A549 (cell line): Measurements from ENCODE around the gene TTC21A. TPM values are rescaled to one million over a fixed set of nuclear protein-coding genes. Genes with fewer than 3 reads are reported as not detected.

Experiments
- ATAC-seq, 2 experiments: fragments of 200-7000 bp in 1 of 2; fragments of >200 bp in 1 of 2; cut with Nextera tagmentation in 1 of 2; cut with Tn5 transposase in 1 of 2; 3 replicates each; pipeline versions ENCODE4 v1.8.0 to v1.9.1; 2018 to 2020; ENCODE audit warnings: mild to moderate bottlenecking in 1 of 2, moderate library complexity in 1 of 2
- CTCF ChIA-PET: fragments of 300-600 bp; sonication (Branson Sonifier 250); formaldehyde crosslinking; extraction: SDS; loops from one replicate; lab custom pipeline; 2021; ENCODE audit warnings: antibody characterized with exemption, inconsistent platforms; lab: Yijun Ruan, JAX
- POLR2A ChIA-PET: fragments of 350-600 bp; formaldehyde crosslinking; extraction: SDS; loops from one replicate; lab custom pipeline; 2021; ENCODE audit warnings: antibody characterized with exemption, inconsistent platforms; lab: Yijun Ruan, JAX
- DNase-seq, 2 experiments: peaks; one replicate each; pipeline versions ENCODE4 v3.0.0 to v3.0.0-alpha.2; 2011 to 2016; ENCODE audit warnings: low read depth in 1 of 2, low spot score in 1 of 2
- FAIRE-seq: peaks from 2 replicates; lab custom pipeline; 2011; peaks lifted over from hg19 to GRCh38; lab: Jason Lieb, UNC
- H3K27ac ChIP-seq, 2 experiments: fragments of >200 bp; sonication (Bioruptor Twin); formaldehyde crosslinking; 3 replicates each; pipeline ENCODE4 v1.5.1; 2016 to 2017
- H3K4me1 ChIP-seq: fragments of >200 bp; sonication (Bioruptor Twin); formaldehyde crosslinking; 3 replicates; pipeline ENCODE4 v1.6.1; 2016
- H3K4me2 ChIP-seq: fragments of >200 bp; sonication (Bioruptor Twin); formaldehyde crosslinking; 3 replicates; pipeline ENCODE4 v1.6.1; 2016
- H3K4me3 ChIP-seq: fragments of >200 bp; sonication (Bioruptor Twin); formaldehyde crosslinking; 3 replicates; pipeline ENCODE4 v1.5.1; 2016
- H3K9me3 ChIP-seq: fragments of >200 bp; sonication (Bioruptor Twin); formaldehyde crosslinking; 3 replicates; pipeline ENCODE4 v1.6.1; 2016
- CBX2 ChIP-seq: fragments of 200-600 bp; sonication (generic); IDR thresholded peaks from 2 replicates; pipeline ENCODE4 v1.6.1; 2016; ENCODE audit warnings: low read depth, mild to moderate bottlenecking, borderline replicate concordance
- EHMT2 ChIP-seq: fragments of 200-600 bp; sonication (generic); IDR thresholded peaks from 2 replicates; pipeline ENCODE4 v1.6.1; 2016; ENCODE audit warnings: antibody characterized with exemption, low read depth, mild to moderate bottlenecking, moderate library complexity
- FOXS1 ChIP-seq: fragments of 250-450 bp; sonication (Bioruptor Pico); IDR thresholded peaks from 2 replicates; pipeline ENCODE4 v1.5.0; 2020; ENCODE audit warnings: mild to moderate bottlenecking, moderate library complexity
- HEYL ChIP-seq: fragments of 250-450 bp; sonication (Bioruptor Pico); IDR thresholded peaks from 2 replicates; pipeline ENCODE4 v1.8.0; 2021; ENCODE audit warnings: mild to moderate bottlenecking, moderate library complexity
- JUNB ChIP-seq: fragments of >200 bp; sonication (Bioruptor Twin); formaldehyde crosslinking; IDR thresholded peaks from 2 replicates; pipeline ENCODE4 v1.6.1; 2016
- KDM5A ChIP-seq: fragments of 200-600 bp; sonication (generic); IDR thresholded peaks from 2 replicates; pipeline ENCODE4 v1.6.1; 2016; ENCODE audit warnings: antibody characterized with exemption, mild to moderate bottlenecking
- MAFK ChIP-seq: fragments of 450-650 bp; IDR thresholded peaks from 2 replicates; pipeline ENCODE4 v1.6.1; 2014; ENCODE audit not compliant: partially characterized antibody
- POLR2AphosphoS2 ChIP-seq: conservative IDR thresholded peaks from 2 replicates; pipeline ENCODE4 v1.6.1; 2012; ENCODE audit warnings: low read length, improper control_type of control experiment, inconsistent platforms
- SREBF2 ChIP-seq: fragments of 450-650 bp; IDR thresholded peaks from 2 replicates; pipeline ENCODE4 v1.6.1; 2014; ENCODE audit warnings: mild to moderate bottlenecking, moderate library complexity
- ZFP36 ChIP-seq: fragments of 450-650 bp; IDR thresholded peaks from 2 replicates; pipeline ENCODE4 v1.6.1; 2014; ENCODE audit warnings: borderline replicate concordance; ENCODE audit not compliant: partially characterized antibody
- WGBS: methylation state at CpG from one replicate; pipeline ENCODE4 v1.1.6; 2017; ENCODE audit errors: missing lambda C conversion rate; 5-methylcytosine and 5-hydroxymethylcytosine counted together
- polyA plus RNA-seq, 4 experiments: library from polyadenylated mRNA; depleted of rRNA in 3 of 4; stranded (reverse); fragments of >200 nt; fragmentation: RNase III in 1 of 4; extraction: RNeasy Plus Mini Kit Qiagen cat#74134 plus additional on column Dnase treatment in 1 of 4; gene quantifications; 2 replicates in 3 of 4; 3 replicates in 1 of 4; pipeline ENCODE4 v1.2.3, GENCODE V29; 2011 to 2017
- TF ChIP-seq, protein P1 (sequence below): fragments of >200 bp; sonication (Bioruptor Twin); formaldehyde crosslinking; IDR thresholded peaks from 3 replicates; pipeline ENCODE4 v1.6.1; 2016
- TF ChIP-seq, protein P2 (sequence below): IDR thresholded peaks from 2 replicates; pipeline ENCODE4 v1.6.1; 2012
- TF ChIP-seq, protein P3 (sequence below): IDR thresholded peaks from 2 replicates; pipeline ENCODE4 v1.6.1; 2012
- TF ChIP-seq, protein P4 (sequence below): fragments of 250-450 bp; sonication (Bioruptor Pico); IDR thresholded peaks from 2 replicates; pipeline ENCODE4 v1.5.0; 2021; ENCODE audit warnings: mild to moderate bottlenecking, moderate library complexity, borderline replicate concordance
- TF ChIP-seq, protein P5 (sequence below): fragments of 200-600 bp; sonication (generic); IDR thresholded peaks from 2 replicates; pipeline ENCODE4 v1.6.1; 2016; ENCODE audit warnings: antibody characterized with exemption, mild to moderate bottlenecking, moderate library complexity

TTC21A gene
- polyA plus RNA-seq, 2 of the 4 experiments (the other 2 are of a cell fraction): 1.1 to 1.4 TPM

DNA sequence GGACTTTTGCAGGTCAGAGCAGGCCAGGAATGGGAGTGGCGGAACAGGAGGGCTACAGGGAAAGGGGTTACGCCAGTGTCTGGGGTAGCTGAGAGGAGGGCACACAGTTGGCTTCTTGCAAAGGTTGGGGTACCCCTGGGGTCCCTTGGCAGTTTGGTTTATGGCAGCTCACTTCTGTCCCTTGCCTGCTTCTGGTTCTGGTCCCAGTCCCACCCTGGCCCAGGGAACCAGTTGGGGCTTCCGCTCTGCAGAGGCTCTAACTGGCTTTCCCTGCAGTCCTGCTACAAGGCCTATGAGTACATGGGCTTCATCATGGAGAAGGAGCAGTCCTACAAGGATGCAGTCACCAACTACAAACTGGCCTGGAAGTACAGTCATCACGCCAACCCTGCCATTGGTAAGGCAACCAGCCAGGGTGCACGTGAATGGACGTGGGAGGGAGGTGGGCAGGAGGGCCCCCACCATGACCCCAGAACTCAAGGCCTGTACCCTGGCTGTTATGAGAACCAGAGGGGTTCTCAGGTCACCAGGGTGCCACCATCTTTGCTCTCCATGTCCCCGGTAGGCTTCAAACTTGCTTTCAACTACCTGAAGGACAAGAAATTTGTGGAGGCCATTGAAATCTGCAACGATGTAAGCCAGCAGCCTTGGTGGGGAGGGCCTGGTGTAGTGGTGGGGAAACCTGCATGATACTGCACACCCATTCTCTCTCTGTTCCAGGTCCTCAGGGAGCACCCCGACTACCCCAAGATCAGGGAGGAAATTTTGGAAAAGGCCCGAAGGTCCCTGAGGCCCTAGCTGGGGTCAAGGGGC, 30.7 kb downstream of the TTC21A start:
- 93% methylated on average over 9 of the region's 10 CpGs for WGBS
- no peak overlapping the region for H3K4me2 ChIP-seq
- peaks cover 27% of the 10 kb centered on the region for H3K4me1 ChIP-seq
- no peak for DNase-seq
- peak; percentile 1 to 2; a peak in 2 of 6 replicates for ATAC-seq
- no peak for FAIRE-seq
- no peaks in the 10 kb centered on the region for H3K9me3 ChIP-seq
- no peak overlapping the region for H3K27ac ChIP-seq
- TF ChIP-seq POLR2AphosphoS2: peak; percentile 48; the same call in 1 of the 2 replicates
- TF ChIP-seq MAFK: no peak
- no peak for TF ChIP-seq FOXS1 (CRISPR knock-in tag)
- POLR2A ChIA-PET: no interaction called here
- CTCF ChIA-PET: interaction anchor here (1.0 to 2.1 kb wide), 5 partner anchors 11 to 154 kb away, joined by 3 to 9 read pairs (median 5); partner anchors contain the start of gene XIRP1
- no peak overlapping the region for H3K4me3 ChIP-seq

DNA sequence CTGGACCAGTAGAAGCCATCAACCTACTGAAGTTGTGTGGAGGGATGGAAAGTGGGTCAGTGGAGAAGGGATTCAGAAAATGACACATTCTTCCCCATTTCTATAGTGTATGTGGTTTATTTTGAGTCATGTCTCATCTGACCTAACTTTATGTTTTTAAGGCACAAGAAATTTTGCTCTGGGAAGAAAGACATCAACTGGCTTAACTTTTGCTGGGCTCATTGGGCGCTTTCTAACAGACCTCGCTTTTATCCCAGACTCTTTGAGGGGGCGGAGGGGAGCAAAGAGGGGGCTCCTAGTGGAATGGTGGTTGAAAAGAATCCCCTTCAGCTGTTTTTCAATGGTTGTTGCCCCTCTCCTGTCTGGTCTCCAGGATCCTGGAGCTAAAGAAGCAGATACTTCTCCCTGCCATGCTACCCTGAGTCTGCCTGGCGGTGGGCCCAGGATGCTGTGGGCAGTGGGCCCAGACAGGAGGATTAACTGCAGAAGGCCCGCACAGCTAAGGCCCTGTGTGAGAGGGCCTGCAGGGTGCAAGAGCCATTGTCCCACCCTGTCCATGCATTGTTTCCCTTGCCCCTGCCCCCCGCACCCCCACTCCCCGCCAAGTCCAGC, 31.4 kb downstream of the TTC21A start:
- TF ChIP-seq, protein P1, sequence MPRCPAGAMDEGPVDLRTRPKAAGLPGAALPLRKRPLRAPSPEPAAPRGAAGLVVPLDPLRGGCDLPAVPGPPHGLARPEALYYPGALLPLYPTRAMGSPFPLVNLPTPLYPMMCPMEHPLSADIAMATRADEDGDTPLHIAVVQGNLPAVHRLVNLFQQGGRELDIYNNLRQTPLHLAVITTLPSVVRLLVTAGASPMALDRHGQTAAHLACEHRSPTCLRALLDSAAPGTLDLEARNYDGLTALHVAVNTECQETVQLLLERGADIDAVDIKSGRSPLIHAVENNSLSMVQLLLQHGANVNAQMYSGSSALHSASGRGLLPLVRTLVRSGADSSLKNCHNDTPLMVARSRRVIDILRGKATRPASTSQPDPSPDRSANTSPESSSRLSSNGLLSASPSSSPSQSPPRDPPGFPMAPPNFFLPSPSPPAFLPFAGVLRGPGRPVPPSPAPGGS: no peak
- no peak for TF ChIP-seq KDM5A
- no peak for TF ChIP-seq ZFP36
- no peak for TF ChIP-seq JUNB
- no peak for TF ChIP-seq CBX2
- TF ChIP-seq, protein P2, sequence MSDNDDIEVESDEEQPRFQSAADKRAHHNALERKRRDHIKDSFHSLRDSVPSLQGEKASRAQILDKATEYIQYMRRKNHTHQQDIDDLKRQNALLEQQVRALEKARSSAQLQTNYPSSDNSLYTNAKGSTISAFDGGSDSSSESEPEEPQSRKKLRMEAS: no peak
- TF ChIP-seq HEYL (CRISPR knock-in tag): no peak
- no peak for TF ChIP-seq EHMT2
- TF ChIP-seq, protein P3, sequence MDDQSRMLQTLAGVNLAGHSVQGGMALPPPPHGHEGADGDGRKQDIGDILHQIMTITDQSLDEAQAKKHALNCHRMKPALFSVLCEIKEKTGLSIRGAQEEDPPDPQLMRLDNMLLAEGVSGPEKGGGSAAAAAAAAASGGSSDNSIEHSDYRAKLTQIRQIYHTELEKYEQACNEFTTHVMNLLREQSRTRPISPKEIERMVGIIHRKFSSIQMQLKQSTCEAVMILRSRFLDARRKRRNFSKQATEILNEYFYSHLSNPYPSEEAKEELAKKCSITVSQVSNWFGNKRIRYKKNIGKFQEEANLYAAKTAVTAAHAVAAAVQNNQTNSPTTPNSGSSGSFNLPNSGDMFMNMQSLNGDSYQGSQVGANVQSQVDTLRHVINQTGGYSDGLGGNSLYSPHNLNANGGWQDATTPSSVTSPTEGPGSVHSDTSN: no peak
- no peak for TF ChIP-seq SREBF2
- TF ChIP-seq, protein P4, sequence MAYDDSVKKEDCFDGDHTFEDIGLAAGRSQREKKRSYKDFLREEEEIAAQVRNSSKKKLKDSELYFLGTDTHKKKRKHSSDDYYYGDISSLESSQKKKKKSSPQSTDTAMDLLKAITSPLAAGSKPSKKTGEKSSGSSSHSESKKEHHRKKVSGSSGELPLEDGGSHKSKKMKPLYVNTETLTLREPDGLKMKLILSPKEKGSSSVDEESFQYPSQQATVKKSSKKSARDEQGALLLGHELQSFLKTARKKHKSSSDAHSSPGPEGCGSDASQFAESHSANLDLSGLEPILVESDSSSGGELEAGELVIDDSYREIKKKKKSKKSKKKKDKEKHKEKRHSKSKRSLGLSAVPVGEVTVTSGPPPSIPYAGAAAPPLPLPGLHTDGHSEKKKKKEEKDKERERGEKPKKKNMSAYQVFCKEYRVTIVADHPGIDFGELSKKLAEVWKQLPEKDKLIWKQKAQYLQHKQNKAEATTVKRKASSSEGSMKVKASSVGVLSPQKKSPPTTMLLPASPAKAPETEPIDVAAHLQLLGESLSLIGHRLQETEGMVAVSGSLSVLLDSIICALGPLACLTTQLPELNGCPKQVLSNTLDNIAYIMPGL (CRISPR knock-in tag): no peak
- TF ChIP-seq, protein P5, sequence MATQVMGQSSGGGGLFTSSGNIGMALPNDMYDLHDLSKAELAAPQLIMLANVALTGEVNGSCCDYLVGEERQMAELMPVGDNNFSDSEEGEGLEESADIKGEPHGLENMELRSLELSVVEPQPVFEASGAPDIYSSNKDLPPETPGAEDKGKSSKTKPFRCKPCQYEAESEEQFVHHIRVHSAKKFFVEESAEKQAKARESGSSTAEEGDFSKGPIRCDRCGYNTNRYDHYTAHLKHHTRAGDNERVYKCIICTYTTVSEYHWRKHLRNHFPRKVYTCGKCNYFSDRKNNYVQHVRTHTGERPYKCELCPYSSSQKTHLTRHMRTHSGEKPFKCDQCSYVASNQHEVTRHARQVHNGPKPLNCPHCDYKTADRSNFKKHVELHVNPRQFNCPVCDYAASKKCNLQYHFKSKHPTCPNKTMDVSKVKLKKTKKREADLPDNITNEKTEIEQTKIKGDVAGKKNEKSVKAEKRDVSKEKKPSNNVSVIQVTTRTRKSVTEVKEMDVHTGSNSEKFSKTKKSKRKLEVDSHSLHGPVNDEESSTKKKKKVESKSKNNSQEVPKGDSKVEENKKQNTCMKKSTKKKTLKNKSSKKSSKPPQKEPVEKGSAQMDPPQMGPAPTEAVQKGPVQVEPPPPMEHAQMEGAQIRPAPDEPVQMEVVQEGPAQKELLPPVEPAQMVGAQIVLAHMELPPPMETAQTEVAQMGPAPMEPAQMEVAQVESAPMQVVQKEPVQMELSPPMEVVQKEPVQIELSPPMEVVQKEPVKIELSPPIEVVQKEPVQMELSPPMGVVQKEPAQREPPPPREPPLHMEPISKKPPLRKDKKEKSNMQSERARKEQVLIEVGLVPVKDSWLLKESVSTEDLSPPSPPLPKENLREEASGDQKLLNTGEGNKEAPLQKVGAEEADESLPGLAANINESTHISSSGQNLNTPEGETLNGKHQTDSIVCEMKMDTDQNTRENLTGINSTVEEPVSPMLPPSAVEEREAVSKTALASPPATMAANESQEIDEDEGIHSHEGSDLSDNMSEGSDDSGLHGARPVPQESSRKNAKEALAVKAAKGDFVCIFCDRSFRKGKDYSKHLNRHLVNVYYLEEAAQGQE: no peak
- CTCF ChIA-PET: interaction anchor here (1.0 to 1.3 kb wide), 2 partner anchors 149 to 153 kb away, joined by 3 read pairs; no protein-coding TSS in a partner anchor
- H3K4me3 ChIP-seq: no peak overlapping the region
- no peak overlapping the region for H3K27ac ChIP-seq
- no peaks in the 10 kb centered on the region for H3K9me3 ChIP-seq
- ATAC-seq: no peak
- 83% methylated on average over 5 of the region's 7 CpGs for WGBS
- no peak for FAIRE-seq
- peaks cover 29% of the 10 kb centered on the region for H3K4me1 ChIP-seq
- POLR2A ChIA-PET: no interaction called here
- no peak overlapping the region for H3K4me2 ChIP-seq
- DNase-seq: no peak
